GM18505 (cell line): ENCODE results near the gene CRAMP1.

Experiments
- ATAC-seq: cut with Tn5 transposase; IDR thresholded peaks from one replicate; pipeline ENCODE4 v1.9.1; 2021; ENCODE audit not compliant: unreplicated experiment
- POLR2A ChIP-seq: IDR thresholded peaks from 4 replicates; pipeline ENCODE4 v1.6.1; 2011; ENCODE audit warnings: borderline replicate concordance; ENCODE audit not compliant: insufficient read depth, insufficient read length; ENCODE audit errors: extremely low read depth

Gene CRAMP1

DNA sequence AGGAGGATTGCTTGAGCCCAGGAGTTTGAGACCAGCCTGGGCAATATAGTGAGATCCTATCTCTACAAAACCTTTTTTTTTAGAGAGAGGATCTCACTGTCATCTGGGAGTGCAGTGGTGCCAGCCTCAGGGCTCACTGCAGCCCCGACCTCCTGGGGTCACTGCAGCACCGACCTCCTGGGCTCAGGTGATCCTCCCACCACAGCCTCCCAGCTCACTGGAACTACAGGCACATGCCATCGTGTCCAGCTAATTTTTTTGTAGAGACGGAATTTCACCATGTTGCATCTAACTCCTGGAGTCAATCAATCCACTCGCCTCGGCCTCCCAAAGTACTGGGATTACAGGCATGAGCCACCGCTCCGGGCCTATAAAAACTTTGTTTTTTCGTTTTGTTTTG, 109.2 kb downstream of the CRAMP1 start:
- ATAC-seq: no peak
- TF ChIP-seq POLR2A: no peak

- no peak for TF ChIP-seq POLR2A
- no peak for ATAC-seq
Observed at GRCh38 chr16:1723450-1724147, 111.4 kb downstream of the CRAMP1 start.

- no peak for ATAC-seq
- no peak for TF ChIP-seq POLR2A
Observed at GRCh38 chr16:1724491-1724890, 112.3 kb downstream of the CRAMP1 start.

DNA sequence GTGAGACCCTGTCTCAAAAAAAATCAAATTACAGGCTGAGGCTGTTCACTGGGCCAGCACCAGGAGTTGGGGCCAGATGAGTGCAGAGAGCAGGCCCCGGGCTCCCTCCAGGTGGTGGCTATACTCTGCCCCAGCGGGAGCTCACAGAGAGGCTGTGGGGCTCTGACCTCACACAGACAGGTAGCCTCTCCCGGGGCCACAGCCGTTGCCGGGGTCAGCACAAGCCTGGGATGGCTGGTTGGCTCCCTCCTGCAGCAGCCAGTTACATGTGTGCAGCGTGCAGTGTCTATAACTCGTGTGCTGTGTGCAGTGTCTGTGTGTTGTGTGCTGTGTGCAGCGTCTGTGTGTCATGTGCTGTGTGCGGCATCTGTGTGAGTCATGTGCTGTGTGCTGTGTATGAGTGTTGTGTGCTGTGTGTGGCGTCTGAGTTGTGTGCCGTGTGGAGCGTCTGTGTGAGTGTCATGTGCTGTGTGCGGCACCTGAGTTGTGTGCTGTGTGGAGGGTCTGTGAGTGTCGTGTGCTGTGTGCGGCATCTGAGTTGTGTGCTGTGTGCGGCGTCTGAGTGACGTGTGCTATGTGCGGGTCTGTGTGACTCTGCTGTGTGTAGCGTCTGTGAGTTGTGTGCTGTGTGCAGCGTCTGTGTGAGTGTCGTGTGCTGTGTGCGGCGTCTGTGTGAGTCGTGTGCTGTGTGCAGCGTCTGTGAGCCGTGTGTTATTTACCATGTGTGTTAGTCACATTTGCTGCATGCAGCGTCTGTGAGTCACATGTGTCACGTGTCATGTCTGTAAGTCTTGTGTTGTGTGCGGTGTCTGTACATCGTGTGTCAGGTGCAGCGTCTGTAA, 114.7 kb downstream of the CRAMP1 start:
- ATAC-seq: no peak
- TF ChIP-seq POLR2A: no peak
